Chondrocyte (in vitro differentiated cells): ENCODE results near the gene DPYSL5. TPM values are rescaled to one million over a fixed set of nuclear protein-coding genes. Genes with fewer than 3 reads are reported as not detected.
A peak's percentile ranks its signal among the peaks of the same experiment; 100 is the strongest.

Experiments used
- DNase-seq: peaks from one replicate; pipeline ENCODE4 v3.0.0; 2021; ENCODE audit warnings: mixed read lengths, low spot score
- H3K27ac Mint-ChIP-seq: one replicate; pipeline ENCODE4 v1.8.0; 2021; ENCODE audit warnings: mild to moderate bottlenecking, moderate library complexity, mixed read lengths; ENCODE audit not compliant: unreplicated experiment
- H3K27me3 Mint-ChIP-seq: 2 replicates; pipeline ENCODE4 v1.8.0; 2021; ENCODE audit warnings: low read depth, mixed read lengths
- H3K36me3 Mint-ChIP-seq: 2 replicates; pipeline ENCODE4 v1.8.0; 2021; ENCODE audit warnings: low read depth, mixed read lengths
- H3K4me1 Mint-ChIP-seq: 2 replicates; pipeline ENCODE4 v1.8.0; 2021; ENCODE audit warnings: low read depth, mild to moderate bottlenecking, mixed read lengths
- H3K4me3 Mint-ChIP-seq: one replicate; pipeline ENCODE4 v1.8.0; 2021; ENCODE audit warnings: mild to moderate bottlenecking, moderate library complexity, mixed read lengths; ENCODE audit not compliant: unreplicated experiment
- H3K9me3 Mint-ChIP-seq: 2 replicates; pipeline ENCODE4 v1.8.0; 2021; ENCODE audit warnings: low read depth, mixed read lengths
- CTCF ChIP-seq: fragments of 200-600 bp; sonication (generic); IDR thresholded peaks from 2 replicates; pipeline ENCODE4 v1.5.0; 2021; ENCODE audit warnings: antibody characterized with exemption, mild to moderate bottlenecking, moderate library complexity
- long read RNA-seq: library from polyadenylated mRNA; stranded (forward); transcript quantifications from one replicate; pipeline ENCODE4 v2.0.0, GENCODE V29; 2021
- total RNA-seq: library from RNA; stranded (reverse); gene quantifications from 3 replicates; pipeline ENCODE4 v1.2.1, GENCODE V29; 2021

Gene DPYSL5, protein sequence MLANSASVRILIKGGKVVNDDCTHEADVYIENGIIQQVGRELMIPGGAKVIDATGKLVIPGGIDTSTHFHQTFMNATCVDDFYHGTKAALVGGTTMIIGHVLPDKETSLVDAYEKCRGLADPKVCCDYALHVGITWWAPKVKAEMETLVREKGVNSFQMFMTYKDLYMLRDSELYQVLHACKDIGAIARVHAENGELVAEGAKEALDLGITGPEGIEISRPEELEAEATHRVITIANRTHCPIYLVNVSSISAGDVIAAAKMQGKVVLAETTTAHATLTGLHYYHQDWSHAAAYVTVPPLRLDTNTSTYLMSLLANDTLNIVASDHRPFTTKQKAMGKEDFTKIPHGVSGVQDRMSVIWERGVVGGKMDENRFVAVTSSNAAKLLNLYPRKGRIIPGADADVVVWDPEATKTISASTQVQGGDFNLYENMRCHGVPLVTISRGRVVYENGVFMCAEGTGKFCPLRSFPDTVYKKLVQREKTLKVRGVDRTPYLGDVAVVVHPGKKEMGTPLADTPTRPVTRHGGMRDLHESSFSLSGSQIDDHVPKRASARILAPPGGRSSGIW
- 0.25 to 0.44 TPM (median 0.26 TPM) in 3 replicates for total RNA-seq
- long read RNA-seq: 0 reads

GRCh38 chr2:26847655-26848335 lies at the start of gene DPYSL5:
Gene DPYSL5 (plus strand): TSS chr2:26848132. CDS start chr2:26898500, 50,368 bp downstream.
- Mint-ChIP-seq H3K4me3 (peak within 1 kb of the TSS; percentile 50), H3K27me3 (peaks cover 60% of the 10 kb centered on the region), H3K4me1 (peaks cover 16% of the 10 kb centered on the region), H3K36me3 (no peaks in the 10 kb centered on the region), H3K9me3 (no peaks in the 10 kb centered on the region), H3K27ac (no peak within 1 kb of the TSS)
- TF ChIP-seq CTCF: no peak
- no peak for DNase-seq

DNA sequence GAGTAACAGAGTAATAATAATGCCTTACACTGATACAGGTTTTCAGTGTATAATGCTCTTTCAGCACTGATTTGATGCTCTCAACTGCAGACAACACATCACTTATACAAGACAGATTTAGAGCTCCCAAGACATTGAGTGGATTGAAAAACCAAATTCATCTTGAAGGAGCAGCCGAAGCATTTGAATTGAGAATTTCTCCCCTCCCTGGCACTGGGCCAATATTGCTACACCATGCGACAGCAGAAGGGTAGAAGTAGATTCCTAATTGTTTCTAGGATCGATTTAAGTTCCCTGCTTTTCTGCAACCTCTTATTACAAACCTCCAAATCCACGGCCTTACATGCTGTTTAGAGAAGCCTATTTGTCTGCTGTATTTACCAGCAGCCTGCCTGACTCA lies 46.6 kb upstream of the DPYSL5 start:
- DNase-seq: no peak
- H3K9me3 Mint-ChIP-seq: no peaks in the 10 kb centered on the region
- no peak overlapping the region for H3K27ac Mint-ChIP-seq
- H3K36me3 Mint-ChIP-seq: peaks cover 2% of the 10 kb centered on the region
- peaks cover 3% of the 10 kb centered on the region for H3K4me1 Mint-ChIP-seq
- no peak for TF ChIP-seq CTCF
- no peaks in the 10 kb centered on the region for H3K27me3 Mint-ChIP-seq
- H3K4me3 Mint-ChIP-seq: no peak overlapping the region

DNA sequence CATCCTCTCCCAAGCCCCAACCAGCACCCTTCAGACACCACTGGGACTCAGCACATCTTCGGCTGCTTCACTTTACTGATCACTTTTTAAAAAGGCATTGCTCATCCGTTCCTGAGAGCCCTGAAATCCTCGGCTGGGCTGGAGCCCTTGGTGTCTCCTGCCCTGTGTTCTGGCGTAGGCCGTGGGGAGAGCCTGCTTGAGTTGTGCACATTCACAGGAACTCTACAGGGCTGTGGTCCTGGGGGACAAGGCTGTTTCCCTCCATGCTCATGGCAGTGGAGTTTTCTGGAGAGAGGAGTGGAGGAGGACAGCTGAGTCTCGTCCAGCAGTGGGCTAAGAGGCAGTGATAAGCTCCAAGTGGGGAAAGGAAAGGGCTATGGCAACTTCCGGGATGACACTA lies 46.1 kb upstream of the DPYSL5 start:
- H3K4me3 Mint-ChIP-seq: no peak overlapping the region
- no peaks in the 10 kb centered on the region for H3K27me3 Mint-ChIP-seq
- peaks cover 2% of the 10 kb centered on the region for H3K36me3 Mint-ChIP-seq
- no peaks in the 10 kb centered on the region for H3K9me3 Mint-ChIP-seq
- DNase-seq: no peak
- H3K4me1 Mint-ChIP-seq: peaks cover 3% of the 10 kb centered on the region
- TF ChIP-seq CTCF: no peak
- H3K27ac Mint-ChIP-seq: no peak overlapping the region

DNA sequence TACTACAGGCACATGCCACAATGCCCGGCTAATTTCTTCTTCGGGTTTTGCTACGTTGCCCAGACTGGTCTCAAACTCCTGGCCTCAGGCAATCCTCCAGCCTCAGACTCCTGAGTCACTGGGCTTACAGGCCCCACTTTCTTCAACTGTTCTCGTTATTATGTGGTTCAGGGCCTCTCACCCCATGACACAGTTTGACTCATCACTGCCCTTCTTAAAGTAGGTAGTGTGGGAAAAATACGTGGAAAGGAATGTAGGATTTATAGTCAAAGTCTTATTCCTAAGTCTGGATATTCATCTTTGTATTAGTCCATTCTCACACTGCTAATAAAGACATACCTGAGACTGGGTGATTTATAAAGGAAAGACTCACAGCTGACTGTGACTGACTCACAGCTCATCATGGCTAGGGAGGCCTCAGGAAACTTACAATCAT lies 42.7 kb upstream of the DPYSL5 start:
- Mint-ChIP-seq H3K9me3 (no peaks in the 10 kb centered on the region), H3K4me1 (peaks cover 6% of the 10 kb centered on the region), H3K4me3 (no peak overlapping the region), H3K27me3 (peaks cover 2% of the 10 kb centered on the region), H3K36me3 (peaks cover 2% of the 10 kb centered on the region), H3K27ac (no peak overlapping the region)
- no peak for TF ChIP-seq CTCF
- no peak for DNase-seq

DNA sequence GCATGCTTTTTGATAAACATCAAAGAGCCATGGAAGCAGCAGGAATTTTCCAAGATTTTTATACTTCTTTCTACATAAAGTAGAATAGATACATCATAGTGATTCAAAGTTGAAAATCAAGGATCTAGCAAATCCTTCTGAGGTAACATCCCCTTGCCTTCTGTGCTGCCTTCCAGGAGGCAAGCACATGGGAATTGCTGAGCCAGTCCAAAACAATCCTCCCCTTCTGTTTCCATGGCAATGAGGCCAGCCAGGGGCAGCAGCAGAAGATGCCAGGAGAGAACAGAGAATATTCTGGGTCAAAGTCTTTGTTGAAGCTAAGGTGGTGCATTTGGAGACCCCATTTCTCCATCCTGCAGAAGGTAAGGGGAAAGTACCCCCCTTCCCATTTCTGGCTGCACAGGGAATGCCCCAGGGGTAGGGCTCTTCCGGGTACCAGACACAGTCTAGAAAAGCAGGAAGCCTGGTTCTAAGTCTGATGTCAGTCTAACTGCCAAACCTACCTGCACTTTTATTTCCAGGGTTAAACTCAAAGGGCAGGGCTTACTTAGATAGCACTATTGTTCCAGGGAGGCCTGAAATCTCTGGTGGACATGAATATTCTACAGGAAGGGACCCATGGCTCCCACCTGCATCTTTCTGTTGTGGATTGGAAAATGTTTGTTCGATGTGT lies 40.0 kb upstream of the DPYSL5 start:
- Mint-ChIP-seq H3K27me3 (peaks cover 18% of the 10 kb centered on the region), H3K4me3 (no peak overlapping the region), H3K4me1 (peaks cover 6% of the 10 kb centered on the region), H3K9me3 (no peaks in the 10 kb centered on the region), H3K36me3 (no peaks in the 10 kb centered on the region), H3K27ac (no peak overlapping the region)
- TF ChIP-seq CTCF: no peak
- no peak for DNase-seq
